ENCODE results near the gene CUL9. TPM values are rescaled to one million over a fixed set of nuclear protein-coding genes. Genes with fewer than 3 reads are reported as not detected.
A peak's percentile ranks its signal among the peaks of the same experiment; 100 is the strongest.

CUL9 gene
- total RNA-seq, 1 donor from 2014 or later = 14.5 TPM

- DNase-seq (ENCODE audit: low read depth) = no peak
Measured at GRCh38 chr6:43193929-43194328, 11.9 kb downstream of the CUL9 start.

- peak; percentile 9 for DNase-seq (ENCODE audit: low read depth)
Measured at GRCh38 chr6:43196337-43196736, 14.3 kb downstream of the CUL9 start.

GRCh38 chr6:43199912-43200311 lies 17.9 kb downstream of the CUL9 start:
- no peak for DNase-seq (ENCODE audit: low read depth)

DNA sequence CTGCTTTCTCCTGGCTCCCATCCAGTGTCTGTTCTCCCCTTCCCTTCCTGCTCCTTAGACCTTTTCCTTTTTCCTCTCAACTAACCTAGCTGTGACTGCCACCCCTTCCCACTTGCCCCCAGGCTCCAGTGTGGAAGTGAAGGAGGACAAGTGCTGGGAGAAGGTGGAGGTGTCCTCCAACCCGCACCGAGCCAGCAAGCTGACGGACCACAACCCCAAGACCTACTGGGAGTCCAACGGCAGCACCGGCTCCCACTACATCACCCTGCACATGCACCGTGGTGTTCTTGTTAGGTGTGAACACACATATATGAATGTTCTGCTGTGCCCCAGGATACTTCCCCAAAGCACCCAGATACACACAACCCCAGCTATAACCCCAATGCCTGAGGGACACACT lies 18.5 kb downstream of the CUL9 start:
- no peak for DNase-seq (ENCODE audit: low read depth)

DNA sequence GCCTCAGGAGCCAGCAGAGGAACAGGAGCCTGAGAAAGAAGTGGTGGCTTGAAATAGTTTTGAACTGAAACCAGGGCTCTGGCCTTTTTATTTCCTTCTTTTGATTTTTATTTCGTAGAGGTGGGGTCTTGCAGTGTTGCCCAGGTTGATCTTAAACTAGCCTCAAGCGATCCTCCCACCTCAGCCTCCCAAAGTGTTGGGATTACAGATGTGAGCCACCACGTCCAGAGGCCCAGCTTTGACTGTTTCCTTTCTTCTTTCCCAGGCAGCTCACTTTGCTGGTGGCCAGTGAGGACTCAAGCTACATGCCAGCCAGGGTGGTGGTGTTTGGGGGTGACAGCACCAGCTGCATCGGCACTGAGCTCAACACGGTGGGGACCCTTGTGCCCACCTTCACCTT lies 20.5 kb downstream of the CUL9 start:
- no peak for DNase-seq (ENCODE audit: low read depth)

DNA sequence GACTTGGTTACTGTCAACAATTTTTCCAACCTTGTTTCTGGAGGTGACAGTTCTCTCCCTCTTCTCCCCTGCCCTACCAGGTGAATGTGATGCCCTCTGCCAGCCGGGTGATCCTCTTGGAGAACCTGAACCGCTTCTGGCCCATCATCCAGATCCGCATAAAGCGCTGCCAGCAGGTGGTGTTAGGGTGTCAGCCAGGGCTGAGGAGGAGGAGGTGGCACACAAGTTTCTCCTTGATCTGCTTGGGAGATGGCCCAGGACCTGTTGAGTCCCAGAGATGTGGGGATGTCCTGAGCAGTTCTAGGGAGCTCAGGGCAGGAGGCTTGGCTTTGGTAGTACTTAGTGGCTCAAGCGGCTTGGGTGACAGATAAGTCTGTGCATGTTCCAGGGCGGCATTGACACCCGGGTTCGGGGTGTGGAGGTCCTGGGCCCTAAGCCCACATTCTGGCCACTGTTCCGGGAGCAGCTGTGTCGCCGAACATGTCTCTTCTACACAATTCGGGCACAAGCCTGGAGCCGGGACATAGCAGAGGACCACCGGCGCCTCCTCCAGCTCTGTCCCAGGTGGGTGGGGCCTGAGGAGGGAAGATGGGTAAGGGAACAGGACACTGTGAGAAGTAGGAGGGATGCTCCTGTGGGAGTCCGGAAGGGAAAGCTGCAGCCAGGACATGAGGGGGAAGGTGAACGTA lies 21.2 kb downstream of the CUL9 start:
- DNase-seq (ENCODE audit: low read depth) = no peak

GRCh38 chr6:43203718-43204095 lies 21.7 kb downstream of the CUL9 start:
- DNase-seq (ENCODE audit: low read depth) = no peak

DNA sequence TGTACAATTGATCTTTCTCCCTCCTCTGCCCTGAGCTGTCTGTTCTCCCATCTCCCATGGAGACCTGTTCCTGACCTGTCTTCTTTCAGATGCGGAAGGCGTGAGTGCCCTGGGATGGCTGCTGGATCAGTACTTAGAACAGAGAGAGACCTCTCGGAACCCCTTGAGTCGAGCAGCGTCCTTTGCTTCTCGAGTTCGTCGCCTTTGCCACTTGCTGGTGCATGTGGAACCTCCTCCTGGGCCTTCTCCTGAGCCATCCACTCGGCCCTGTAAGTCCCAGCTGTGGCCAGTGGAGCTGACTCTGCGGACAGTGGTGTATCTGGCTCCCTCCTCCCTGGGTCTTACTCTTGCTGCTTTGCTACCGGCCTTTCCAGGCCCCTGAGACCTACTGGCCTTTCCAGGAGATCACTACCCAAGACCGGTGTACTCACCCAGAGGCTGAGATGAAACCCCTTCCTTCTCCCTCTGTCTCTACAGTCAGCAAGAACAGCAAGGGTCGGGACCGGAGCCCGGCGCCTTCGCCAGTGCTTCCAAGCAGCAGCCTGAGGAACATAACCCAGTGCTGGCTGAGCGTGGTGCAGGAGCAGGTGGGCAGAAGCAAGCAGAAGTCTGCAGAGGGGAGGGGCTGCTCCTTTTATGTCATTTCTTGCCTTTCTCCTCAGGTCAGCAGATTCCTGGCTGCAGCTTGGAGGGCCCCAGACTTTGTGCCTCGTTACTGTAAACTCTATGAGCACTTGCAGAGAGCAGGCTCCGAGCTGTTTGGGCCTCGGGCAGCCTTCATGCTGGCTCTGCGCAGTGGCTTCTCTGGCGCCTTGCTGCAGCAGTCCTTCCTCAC lies 22.5 kb downstream of the CUL9 start:
- no peak for DNase-seq (ENCODE audit: low read depth)

GRCh38 chr6:43205849-43206248 lies 23.9 kb downstream of the CUL9 start:
- DNase-seq (ENCODE audit: low read depth) = no peak

DNA sequence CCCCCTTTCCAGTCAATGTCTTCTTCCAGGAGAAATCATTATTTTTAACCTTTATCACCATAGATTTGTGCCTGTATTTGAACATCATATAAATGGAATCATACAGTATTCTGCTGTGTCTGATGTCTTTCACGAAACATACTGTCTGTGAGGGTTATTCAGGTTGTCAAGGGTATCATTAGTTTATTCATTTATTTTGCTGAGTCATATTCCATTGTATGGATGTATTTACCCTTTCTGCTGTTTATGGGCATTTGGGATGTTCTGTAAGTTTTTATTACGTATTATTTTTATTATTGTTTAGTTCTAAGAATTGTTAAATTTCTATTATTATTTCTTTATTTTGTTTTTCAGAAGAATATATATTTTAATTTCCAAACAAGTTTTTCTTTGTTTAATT lies 25.3 kb downstream of the CUL9 start:
- no peak for DNase-seq (ENCODE audit: low read depth)

- no peak for DNase-seq (ENCODE audit: low read depth)
Measured at GRCh38 chr6:43211955-43212354, 30.0 kb downstream of the CUL9 start.

- DNase-seq (ENCODE audit: low read depth) = no peak
Measured at GRCh38 chr6:43213431-43213830, 31.4 kb downstream of the CUL9 start.

DNA sequence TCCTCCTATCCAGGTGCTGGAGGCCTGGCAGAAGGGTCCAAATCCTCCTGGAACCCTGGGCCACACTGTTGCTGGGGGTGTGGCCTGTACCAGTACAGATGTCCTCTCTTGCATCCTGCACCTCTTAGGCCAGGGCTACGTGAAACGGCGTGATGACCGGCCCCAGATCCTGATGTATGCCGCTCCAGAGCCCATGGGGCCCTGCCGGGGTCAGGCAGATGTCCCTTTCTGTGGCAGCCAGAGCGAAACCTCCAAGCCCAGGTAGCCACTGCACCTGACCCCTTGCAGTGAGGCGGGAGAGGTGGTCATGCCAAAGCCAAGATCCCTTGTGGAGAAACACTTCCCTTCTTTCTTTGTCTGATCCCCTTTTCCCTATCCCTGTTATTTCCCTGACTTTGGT lies 33.1 kb downstream of the CUL9 start:
- DNase-seq (ENCODE audit: low read depth) = no peak

DNA sequence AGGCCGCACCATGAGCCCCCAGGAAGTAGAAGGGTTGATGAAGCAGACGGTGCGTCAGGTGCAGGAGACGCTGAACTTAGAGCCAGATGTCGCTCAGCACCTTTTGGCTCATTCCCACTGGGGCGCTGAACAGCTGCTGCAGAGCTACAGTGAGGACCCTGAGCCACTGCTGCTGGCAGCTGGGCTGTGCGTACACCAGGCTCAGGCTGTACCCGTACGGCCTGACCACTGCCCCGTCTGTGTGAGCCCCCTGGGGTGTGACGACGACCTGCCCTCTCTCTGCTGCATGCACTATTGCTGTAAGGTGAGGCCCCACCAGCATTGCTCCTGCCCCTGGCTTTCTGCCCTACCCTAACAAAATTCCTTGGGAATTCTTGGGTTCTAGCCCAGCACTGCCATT lies 34.2 kb downstream of the CUL9 start:
- DNase-seq (ENCODE audit: low read depth) = no peak

DNA sequence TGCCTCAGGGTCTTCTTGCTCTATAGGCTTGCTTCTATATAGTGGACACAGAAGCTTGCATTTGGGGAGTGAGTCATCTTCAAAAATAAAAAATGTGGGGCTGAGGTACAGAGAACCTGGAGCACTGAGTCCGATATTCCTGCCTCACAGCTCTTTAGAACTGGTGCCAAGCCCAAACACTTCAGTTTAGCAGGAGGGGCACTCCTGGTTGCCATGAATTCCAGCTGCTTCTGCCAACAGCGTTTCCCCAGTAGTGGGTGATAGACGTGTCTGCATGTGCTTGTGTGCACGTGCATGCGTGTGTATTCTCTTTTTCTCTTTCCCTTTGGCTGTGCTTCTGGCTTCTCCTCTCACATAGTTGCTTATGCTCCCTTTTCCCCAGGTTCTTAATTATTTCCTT lies 35.4 kb downstream of the CUL9 start:
- DNase-seq (ENCODE audit: low read depth) = no peak

DNA sequence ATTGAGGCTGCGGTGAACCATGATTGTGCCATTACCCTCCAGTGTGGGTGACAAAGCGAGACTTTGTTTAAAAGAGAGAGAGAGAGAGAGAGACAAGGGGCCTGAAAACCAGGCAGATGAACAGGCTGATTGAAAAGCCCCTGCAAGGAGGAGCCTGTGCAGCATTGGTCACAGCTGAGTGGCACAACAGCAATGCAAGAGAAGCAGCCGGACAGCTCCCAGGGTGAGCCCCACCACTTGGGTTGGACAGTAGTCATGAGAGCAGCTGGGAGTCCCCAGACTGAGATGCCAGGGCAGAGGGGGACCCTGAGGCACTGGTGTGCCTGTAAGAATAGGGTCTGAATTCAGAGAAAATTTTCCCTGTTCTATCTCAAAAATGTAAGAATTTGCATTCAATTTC lies 37.1 kb downstream of the CUL9 start:
- DNase-seq (ENCODE audit: low read depth) = no peak

DNA sequence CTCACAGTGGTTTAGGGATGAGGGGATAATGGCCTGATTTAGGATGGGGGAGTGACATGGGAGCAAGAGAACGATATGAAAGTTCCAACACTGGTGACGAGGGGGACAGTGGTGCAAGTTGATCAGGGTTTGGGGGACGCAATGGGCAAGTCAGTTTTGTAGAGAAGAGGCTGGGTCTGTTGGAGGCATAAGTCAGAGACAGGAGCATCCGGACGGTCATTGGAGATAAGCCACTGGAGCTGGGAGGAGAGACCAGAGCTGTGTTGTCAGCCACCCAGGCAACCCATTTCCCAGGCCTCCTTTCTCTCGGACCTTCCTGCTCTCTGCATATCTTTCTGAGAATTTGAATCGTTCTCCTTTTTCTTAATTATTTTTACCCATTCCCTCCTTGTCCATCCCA lies 37.8 kb downstream of the CUL9 start:
- DNase-seq (ENCODE audit: low read depth) = no peak

GRCh38 chr6:43220439-43220951 lies 38.5 kb downstream of the CUL9 start:
- no peak for DNase-seq (ENCODE audit: low read depth)

DNA sequence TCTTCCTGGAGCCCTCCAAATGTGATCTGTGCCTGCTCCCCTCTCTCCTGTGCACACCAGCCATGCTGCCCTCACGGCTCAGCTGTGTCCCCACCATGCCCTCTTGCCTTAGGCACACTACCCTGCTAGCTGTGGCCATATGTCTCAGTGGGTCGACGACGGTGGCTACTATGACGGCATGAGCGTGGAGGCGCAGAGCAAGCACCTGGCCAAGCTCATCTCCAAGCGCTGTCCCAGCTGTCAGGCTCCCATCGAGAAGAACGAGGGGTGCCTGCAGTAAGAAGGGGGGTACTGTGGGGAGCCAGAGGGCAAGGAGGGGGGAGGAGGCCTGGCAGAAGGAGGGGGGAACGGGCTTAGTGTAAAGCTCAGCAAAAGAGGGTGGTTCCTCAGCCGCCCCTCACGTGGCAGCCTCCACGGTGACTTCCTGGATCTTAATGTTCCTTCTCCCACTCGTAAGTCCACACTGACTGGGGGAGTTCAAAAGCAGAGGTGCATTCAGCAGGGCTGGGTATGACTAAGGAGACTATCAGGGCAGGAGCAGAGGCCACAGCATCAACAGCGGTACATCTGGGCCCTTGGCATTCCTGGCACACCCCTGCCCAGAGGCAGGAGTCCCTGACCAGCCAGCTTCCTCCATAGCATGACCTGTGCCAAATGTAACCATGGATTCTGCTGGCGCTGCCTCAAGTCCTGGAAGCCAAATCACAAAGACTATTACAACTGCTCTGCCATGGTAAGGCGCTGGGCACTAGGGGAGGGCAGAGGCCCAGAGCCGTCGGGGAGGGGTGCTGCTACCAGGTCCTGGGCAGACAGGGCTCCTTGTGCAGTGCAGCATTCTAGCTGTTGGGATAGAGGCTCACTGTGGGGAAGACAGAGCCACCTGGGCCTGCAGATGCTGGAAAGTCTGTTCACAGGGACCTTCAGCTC lies 39.3 kb downstream of the CUL9 start:
- no peak for DNase-seq (ENCODE audit: low read depth)

- no peak for DNase-seq (ENCODE audit: low read depth)
Measured at GRCh38 chr6:43222418-43223059, 40.5 kb downstream of the CUL9 start.

DNA sequence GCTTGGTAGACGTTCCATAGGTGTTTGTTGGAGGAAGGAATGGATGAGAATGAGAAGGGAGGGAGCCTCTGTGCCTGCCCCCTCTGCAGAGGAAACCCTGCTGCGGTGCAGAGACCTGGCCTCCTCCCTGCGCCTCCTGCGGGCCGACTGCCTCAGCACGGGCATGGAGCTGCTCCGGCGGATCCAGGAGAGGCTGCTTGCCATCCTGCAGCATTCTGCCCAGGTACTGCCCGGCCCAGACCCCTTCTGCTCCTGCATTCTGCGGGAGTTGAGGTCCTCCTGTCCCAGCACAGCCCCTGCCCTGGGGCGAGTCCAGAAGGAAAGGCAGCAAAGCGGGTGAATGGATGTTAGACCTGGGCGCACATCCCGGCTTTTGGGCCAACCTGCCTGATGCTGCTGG lies 41.2 kb downstream of the CUL9 start:
- no peak for DNase-seq (ENCODE audit: low read depth)
